PC-9 (cell line): ENCODE data around the gene MINDY4.

Experiments used
- CTCF ChIP-seq: fragments of 200-600 bp; sonication (generic); conservative IDR thresholded peaks from 2 replicates; pipeline ENCODE4 v1.6.1; 2017; ENCODE audit warnings: mixed run types, antibody characterized with exemption, mild to moderate bottlenecking, moderate library complexity
- EZH2 ChIP-seq: fragments of 200-600 bp; sonication (generic); IDR thresholded peaks from 2 replicates; pipeline ENCODE4 v1.8.0; 2017; ENCODE audit warnings: antibody characterized with exemption, low read depth

GRCh38 chr7:30750010-30750409, 21.2 kb upstream of the MINDY4 start:
- TF ChIP-seq CTCF: no peak
- TF ChIP-seq EZH2: no peak
